SK-N-MC (cell line): ENCODE measurements around the gene BMPR1A.

Experiments used
- EZH2 ChIP-seq: fragments of 200-600 bp; sonication (generic); IDR thresholded peaks from one replicate; pipeline ENCODE4 v1.6.1; 2017; ENCODE audit warnings: antibody characterized with exemption
- FOXP2 ChIP-seq: optimal IDR thresholded peaks from 2 replicates; pipeline ENCODE3; 2011; ENCODE audit warnings: mild to moderate bottlenecking, moderate library complexity; ENCODE audit not compliant: insufficient read depth; ENCODE audit errors: extremely low read length, control extremely low read depth
- POLR2AphosphoS5 ChIP-seq: IDR thresholded peaks from 2 replicates; pipeline ENCODE4 v1.6.1; 2012; ENCODE audit warnings: mild to moderate bottlenecking, low read depth, low read length, borderline replicate concordance

DNA sequence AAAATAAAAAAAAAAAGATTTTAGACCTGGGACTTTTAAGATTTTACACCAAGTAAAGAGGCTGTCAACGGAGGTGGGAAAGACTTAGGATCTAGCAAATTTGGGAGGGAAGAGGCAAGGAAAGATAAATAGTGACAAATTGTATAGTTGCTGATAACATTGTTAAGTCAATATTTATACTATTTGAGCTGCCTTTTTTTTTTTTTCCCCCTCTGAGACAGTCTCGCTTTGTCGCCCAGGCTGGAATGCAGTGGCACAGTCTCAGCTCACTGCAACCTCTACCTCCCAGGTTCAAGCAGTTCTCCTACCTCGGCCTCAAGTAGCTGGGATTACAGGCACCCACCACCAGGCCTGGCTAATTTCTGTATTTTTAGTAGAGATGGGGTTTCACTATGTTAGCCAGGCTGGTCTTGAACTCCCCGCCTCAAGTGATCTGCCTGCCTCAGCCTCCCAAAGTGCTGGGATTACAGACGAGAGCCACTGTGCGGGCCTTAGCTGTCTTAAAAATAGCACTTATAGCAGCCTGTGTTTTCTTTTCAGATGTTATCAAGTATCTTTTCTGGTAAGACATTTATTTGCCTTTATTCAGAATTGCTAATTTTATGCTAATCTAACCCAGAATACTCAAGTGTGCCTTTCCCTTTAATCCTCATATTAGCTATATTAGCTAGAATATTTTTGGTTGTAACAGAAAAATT, 106.5 kb downstream of the BMPR1A start:
- TF ChIP-seq EZH2 (no peak), POLR2AphosphoS5 (no peak), FOXP2 (no peak)
